ENCODE data around the gene TAS2R7.

DNA sequence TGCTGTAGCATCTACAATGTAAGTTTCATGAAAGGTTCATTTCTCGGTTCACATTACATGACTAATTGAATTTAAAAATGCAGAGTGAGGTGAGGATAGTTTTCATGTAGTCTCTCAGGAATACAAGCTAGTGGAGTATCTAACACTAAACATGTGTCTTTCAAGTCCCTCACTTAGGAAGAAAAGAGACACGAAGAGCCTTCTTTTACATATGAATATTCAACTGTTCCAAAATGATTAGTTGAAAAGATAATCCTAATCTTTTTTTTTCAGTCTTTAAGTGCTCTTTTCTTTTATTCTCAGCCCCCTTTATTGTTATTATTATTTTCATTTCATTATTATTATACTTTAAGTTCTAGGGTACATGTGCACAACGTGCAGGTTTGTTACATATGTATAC, 36.0 kb upstream of the TAS2R7 start:
- TF ChIP-seq POLR2A (IDR thresholded peaks at IDR 0.05; ENCODE audit: low read length) = no peak
- TF ChIP-seq GATA1 (IDR thresholded peaks at IDR 0.05; ENCODE audit: low read depth, low read length) = no peak

All from erythroblast (primary cell).